OCI-LY7 (cell line): Measurements from ENCODE around the gene NPEPL1. TPM values are rescaled to one million over a fixed set of nuclear protein-coding genes. Genes with fewer than 3 reads are reported as not detected.

ENCODE experiments used
- BruUV-seq: library from RNA; stranded (reverse); fragments of 400-500 nt; replicated peaks from 2 replicates; lab custom pipeline; 2021; lab: Mats Ljungman, UMichigan
- CTCF ChIA-PET: fragments of 300-600 bp; sonication (Branson Sonifier 250); formaldehyde crosslinking; loops from one replicate; lab custom pipeline; 2022; ENCODE audit warnings: antibody characterized with exemption; ENCODE audit not compliant: unreplicated experiment; lab: Charles Lee
- POLR2A ChIA-PET: fragments of 300-600 bp; sonication (Branson Sonifier 250); formaldehyde crosslinking; loops from one replicate; lab custom pipeline; 2022; ENCODE audit warnings: antibody characterized with exemption; lab: Charles Lee
- DNase-seq: peaks from one replicate; pipeline ENCODE4 v3.0.0-alpha.2; 2015; ENCODE audit warnings: low spot score
- H2AFZ ChIP-seq: fragments of 200-600 bp; sonication (generic), shearing (Covaris generic); 2 replicates; pipeline ENCODE4 v1.6.1; 2014; ENCODE audit warnings: mild to moderate bottlenecking, antibody characterized with exemption, low read length, moderate library complexity
- H3K27ac ChIP-seq: fragments of 200-600 bp; sonication (generic); 2 replicates; pipeline ENCODE4 v1.5.1; 2014; ENCODE audit warnings: mixed run types, low read depth, mild to moderate bottlenecking, moderate library complexity, low read length, inconsistent platforms; ENCODE audit not compliant: poor library complexity, severe bottlenecking
- H3K36me3 ChIP-seq: fragments of 200-600 bp; sonication (generic); 2 replicates; pipeline ENCODE4 v1.6.1; 2014; ENCODE audit warnings: mild to moderate bottlenecking, antibody characterized with exemption, low read length, moderate library complexity, mixed read lengths; ENCODE audit not compliant: insufficient read depth
- H3K4me1 ChIP-seq: fragments of 200-600 bp; sonication (generic); 2 replicates; pipeline ENCODE4 v1.5.1; 2014; ENCODE audit warnings: mild to moderate bottlenecking, low read length; ENCODE audit not compliant: insufficient read depth, poor library complexity, severe bottlenecking
- H3K4me2 ChIP-seq: fragments of 200-600 bp; sonication (generic); 2 replicates; pipeline ENCODE4 v1.6.1; 2014; ENCODE audit warnings: mild to moderate bottlenecking, low read length
- H3K4me3 ChIP-seq: fragments of 200-600 bp; sonication (generic); 2 replicates; pipeline ENCODE4 v1.5.1; 2014; ENCODE audit warnings: mild to moderate bottlenecking, low read depth, low read length; ENCODE audit not compliant: poor library complexity, severe bottlenecking
- H3K79me2 ChIP-seq: fragments of 200-600 bp; sonication (generic); 2 replicates; pipeline ENCODE4 v1.6.1; 2016; ENCODE audit warnings: low read depth, mild to moderate bottlenecking, low read length, moderate library complexity, mixed read lengths; ENCODE audit not compliant: insufficient read depth
- H3K9me2 ChIP-seq: fragments of 200-600 bp; sonication (generic); 2 replicates; pipeline ENCODE4 v1.6.1; 2016; ENCODE audit warnings: mild to moderate bottlenecking, low read length, mixed read lengths; ENCODE audit not compliant: insufficient read depth
- H3K9me3 ChIP-seq: fragments of 200-600 bp; sonication (generic); 2 replicates; pipeline ENCODE4 v1.6.1; 2014; ENCODE audit warnings: mild to moderate bottlenecking, mixed run types, low read length, mixed read lengths
- H4K20me1 ChIP-seq: fragments of 200-600 bp; sonication (generic); 2 replicates; pipeline ENCODE4 v1.6.1; 2014; ENCODE audit warnings: mild to moderate bottlenecking, antibody characterized with exemption, low read length, moderate library complexity, mixed read lengths; ENCODE audit not compliant: insufficient read depth
- EZH2phosphoT487 ChIP-seq: fragments of 200-600 bp; sonication (generic); IDR thresholded peaks from 2 replicates; pipeline ENCODE4 v1.6.1; 2018; ENCODE audit warnings: low read depth, borderline replicate concordance, mild to moderate bottlenecking, mixed run types, antibody characterized with exemption, low read length, moderate library complexity, mixed read lengths
- intact Hi-C: fragments of 100-400 bp; cut with micrococcal nuclease; formaldehyde crosslinking; loops from one replicate; pipeline ENCODE4 v1.10.0; 2022; ENCODE audit not compliant: unreplicated experiment
- total RNA-seq, 2 experiments: library from RNA; depleted of rRNA in 1 of 2; stranded (reverse); fragments of >200 nt in 1 of 2; shearing (Covaris generic) in 1 of 2; gene quantifications; 2 replicates each; pipeline ENCODE4 v1.2.3, GENCODE V29; 2014 to 2022
- TF ChIP-seq, protein P1 (sequence below): fragments of 200-600 bp; sonication (generic); conservative IDR thresholded peaks from 2 replicates; pipeline ENCODE4 v1.5.1; 2014; ENCODE audit warnings: mild to moderate bottlenecking, antibody characterized with exemption, low read length, moderate library complexity, mixed read lengths

NPEPL1 gene
- total RNA-seq, 2 experiments from 2014 or later, result 3.4 to 11.5 TPM

DNA sequence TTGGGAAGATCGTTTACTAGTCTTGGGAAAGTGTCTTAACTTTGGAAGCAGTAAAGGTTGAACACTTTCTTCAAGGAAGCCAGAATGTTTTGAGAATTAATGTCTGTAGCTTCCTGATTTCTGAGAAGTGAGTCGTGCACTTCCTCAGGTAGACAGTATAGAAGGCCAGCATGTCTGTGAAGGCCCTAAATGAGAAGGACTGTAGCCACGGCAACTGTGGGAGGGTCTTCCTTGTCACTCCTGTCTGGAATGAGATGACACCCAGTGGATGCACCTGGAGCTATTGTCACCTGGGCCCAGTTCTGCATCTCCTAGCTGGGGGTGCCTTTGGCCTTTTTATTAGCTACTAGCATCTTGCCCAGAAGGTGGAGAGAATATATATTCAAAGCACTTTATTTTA lies 32.8 kb upstream of the NPEPL1 start:
- Histone ChIP-seq H3K27ac (no peak overlapping the region), H3K4me2 (peak overlapping the region; percentile 34; the same call in 1 of the 2 replicates), H4K20me1 (peaks cover 73% of the 10 kb centered on the region), H3K9me3 (no peaks in the 10 kb centered on the region), H3K4me3 (no peak overlapping the region), H3K4me1 (peaks cover 51% of the 10 kb centered on the region), H2AFZ (no peak overlapping the region), H3K36me3 (peaks cover 39% of the 10 kb centered on the region; the same call in 1 of the 2 replicates), H3K79me2 (peaks cover 90% of the 10 kb centered on the region), H3K9me2 (no peaks in the 10 kb centered on the region)
- TF ChIP-seq EZH2phosphoT487, result no peak
- TF ChIP-seq, protein P1, sequence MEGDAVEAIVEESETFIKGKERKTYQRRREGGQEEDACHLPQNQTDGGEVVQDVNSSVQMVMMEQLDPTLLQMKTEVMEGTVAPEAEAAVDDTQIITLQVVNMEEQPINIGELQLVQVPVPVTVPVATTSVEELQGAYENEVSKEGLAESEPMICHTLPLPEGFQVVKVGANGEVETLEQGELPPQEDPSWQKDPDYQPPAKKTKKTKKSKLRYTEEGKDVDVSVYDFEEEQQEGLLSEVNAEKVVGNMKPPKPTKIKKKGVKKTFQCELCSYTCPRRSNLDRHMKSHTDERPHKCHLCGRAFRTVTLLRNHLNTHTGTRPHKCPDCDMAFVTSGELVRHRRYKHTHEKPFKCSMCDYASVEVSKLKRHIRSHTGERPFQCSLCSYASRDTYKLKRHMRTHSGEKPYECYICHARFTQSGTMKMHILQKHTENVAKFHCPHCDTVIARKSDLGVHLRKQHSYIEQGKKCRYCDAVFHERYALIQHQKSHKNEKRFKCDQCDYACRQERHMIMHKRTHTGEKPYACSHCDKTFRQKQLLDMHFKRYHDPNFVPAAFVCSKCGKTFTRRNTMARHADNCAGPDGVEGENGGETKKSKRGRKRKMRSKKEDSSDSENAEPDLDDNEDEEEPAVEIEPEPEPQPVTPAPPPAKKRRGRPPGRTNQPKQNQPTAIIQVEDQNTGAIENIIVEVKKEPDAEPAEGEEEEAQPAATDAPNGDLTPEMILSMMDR, result no peak
- no TSS peak for BruUV-seq
- DNase-seq, result no peak
- POLR2A ChIA-PET, result interaction anchor here (0.6 to 2.6 kb wide), 6 partner anchors 8 to 201 kb away, joined by 3 to 8 read pairs (median 4); no protein-coding TSS in a partner anchor
- intact Hi-C loops, result loop anchor here (10.0 kb wide), 1 partner anchor 385 kb away; the partner anchor contains the start of gene PRELID3B
- CTCF ChIA-PET, result no interaction called here

- CTCF ChIA-PET, result no interaction called here
Observed at GRCh38 chr20:58660855-58661597, 31.6 kb upstream of the NPEPL1 start.

More at GRCh38 chr20:58660855-58661597, 31.6 kb upstream of the NPEPL1 start:
- Histone ChIP-seq H3K36me3 (peaks cover 39% of the 10 kb centered on the region; the same call in 1 of the 2 replicates), H3K4me2 (peak overlapping the region; percentile 34), H3K27ac (no peak overlapping the region), H3K4me1 (peaks cover 40% of the 10 kb centered on the region), H2AFZ (no peak overlapping the region), H3K4me3 (no peak overlapping the region), H3K9me2 (no peaks in the 10 kb centered on the region), H4K20me1 (peaks cover 67% of the 10 kb centered on the region), H3K9me3 (no peaks in the 10 kb centered on the region), H3K79me2 (peaks cover 87% of the 10 kb centered on the region)
- BruUV-seq, result no TSS peak
- POLR2A ChIA-PET, result interaction anchor here (0.6 to 2.0 kb wide), 3 partner anchors 9 to 1994 kb away, joined by 4 to 7 read pairs (median 4); no protein-coding TSS in a partner anchor
- peak; percentile 13 for DNase-seq
- intact Hi-C loops, result no loop called here
- no peak for TF ChIP-seq EZH2phosphoT487
- TF ChIP-seq, protein P1, result no peak
